Type B pancreatic cell (in vitro differentiated cells): ENCODE data around the gene TMEM179B. TPM values are rescaled to one million over a fixed set of nuclear protein-coding genes. Genes with fewer than 3 reads are reported as not detected.
"Not testable (repeated sequence)": the region's sequence is repeated elsewhere in the genome, so short reads cannot be mapped to it uniquely, and the experiment has no call there.

Experiments
- DNase-seq: peaks from one replicate; pipeline ENCODE4 v3.0.0; 2021; ENCODE audit warnings: mixed read lengths; ENCODE audit not compliant: unreplicated experiment; ENCODE audit errors: extremely low spot score
- H3K27ac Mint-ChIP-seq: 2 replicates; pipeline ENCODE4 v1.8.0; 2021; ENCODE audit warnings: mild to moderate bottlenecking, mixed read lengths
- H3K27me3 Mint-ChIP-seq: 2 replicates; pipeline ENCODE4 v1.8.0; 2021; ENCODE audit warnings: mixed read lengths
- H3K36me3 Mint-ChIP-seq: 2 replicates; pipeline ENCODE4 v1.8.0; 2021; ENCODE audit warnings: mixed read lengths
- H3K4me1 Mint-ChIP-seq: one replicate; pipeline ENCODE4 v1.8.0; 2021; ENCODE audit warnings: mixed read lengths; ENCODE audit not compliant: unreplicated experiment
- H3K4me3 Mint-ChIP-seq: 2 replicates; pipeline ENCODE4 v1.8.0; 2021; ENCODE audit warnings: mild to moderate bottlenecking, mixed read lengths
- H3K9me3 Mint-ChIP-seq: 2 replicates; pipeline ENCODE4 v1.8.0; 2021; ENCODE audit warnings: mixed read lengths
- long read RNA-seq: library from polyadenylated mRNA; unstranded; transcript quantifications from one replicate; pipeline ENCODE4 v2.0.0, GENCODE V29; 2020
- total RNA-seq: library from RNA; stranded (reverse); gene quantifications from 2 replicates; pipeline ENCODE4 v1.2.1, GENCODE V29; 2021; ENCODE audit warnings: low replicate concordance
- TF ChIP-seq, protein P1 (sequence below): fragments of 200-600 bp; sonication (generic); conservative IDR thresholded peaks from 2 replicates; pipeline ENCODE4 v1.5.0; 2021; ENCODE audit warnings: antibody characterized with exemption, mild to moderate bottlenecking

TMEM179B gene, protein sequence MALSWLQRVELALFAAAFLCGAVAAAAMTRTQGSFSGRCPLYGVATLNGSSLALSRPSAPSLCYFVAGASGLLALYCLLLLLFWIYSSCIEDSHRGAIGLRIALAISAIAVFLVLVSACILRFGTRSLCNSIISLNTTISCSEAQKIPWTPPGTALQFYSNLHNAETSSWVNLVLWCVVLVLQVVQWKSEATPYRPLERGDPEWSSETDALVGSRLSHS
- total RNA-seq, result 41.1 and 53.1 TPM in 2 replicates
- long read RNA-seq, transcript TMEM179B-201 (5 exons, 1,023 nt), result major isoform, 28 of 33 reads
- long read RNA-seq, partial matches to known transcripts, result 2 of 33 reads
- long read RNA-seq, other reads (novel, unspliced or antisense), result 2 of 33 reads

DNA sequence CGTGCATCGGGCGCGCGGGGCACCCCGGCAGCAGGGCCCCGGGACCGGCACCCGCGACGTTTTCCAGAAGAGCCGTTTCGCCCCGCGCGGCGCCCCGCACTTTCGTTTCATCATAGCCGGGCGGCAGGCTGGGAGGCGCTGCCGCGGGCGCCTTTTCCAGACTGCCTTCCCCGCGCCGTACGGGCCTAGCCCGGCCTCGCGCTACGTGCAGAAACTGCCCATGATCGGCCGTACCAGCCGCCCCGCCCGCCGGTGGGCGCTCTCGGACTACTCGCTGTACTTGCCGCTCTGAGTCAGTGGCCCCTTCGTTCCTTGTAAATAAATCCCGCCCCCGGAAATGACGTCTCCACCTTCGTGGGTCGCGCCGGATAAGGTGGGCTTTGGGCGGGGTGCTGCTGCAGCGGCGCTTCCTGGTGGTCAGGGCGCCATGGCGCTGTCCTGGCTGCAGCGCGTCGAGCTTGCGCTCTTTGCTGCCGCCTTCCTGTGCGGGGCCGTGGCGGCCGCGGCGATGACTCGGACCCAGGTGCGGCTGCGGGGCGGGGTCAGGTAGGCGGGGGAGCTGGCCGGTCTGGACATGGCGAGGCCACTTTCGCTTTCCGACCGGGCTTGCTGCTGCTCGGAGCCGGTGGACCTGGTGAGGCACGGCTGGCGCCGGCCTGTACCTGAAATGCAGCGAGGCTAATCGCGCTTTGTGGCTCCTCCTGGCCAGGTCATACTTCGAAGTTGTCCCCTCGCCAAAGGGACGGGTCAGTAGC is at the start of gene TMEM179B:
TMEM179B (plus strand) TSS at position 398 of the 755 bp plus-strand sequence; CDS start at position 428, 30 bp downstream.
- no peaks in the 10 kb centered on the region for H3K27me3 Mint-ChIP-seq
- peaks cover 21% of the 10 kb centered on the region for H3K4me1 Mint-ChIP-seq
- H3K4me3 Mint-ChIP-seq, result peak within 1 kb of the TSS; percentile 95
- no peaks in the 10 kb centered on the region for H3K9me3 Mint-ChIP-seq
- TF ChIP-seq, protein P1, sequence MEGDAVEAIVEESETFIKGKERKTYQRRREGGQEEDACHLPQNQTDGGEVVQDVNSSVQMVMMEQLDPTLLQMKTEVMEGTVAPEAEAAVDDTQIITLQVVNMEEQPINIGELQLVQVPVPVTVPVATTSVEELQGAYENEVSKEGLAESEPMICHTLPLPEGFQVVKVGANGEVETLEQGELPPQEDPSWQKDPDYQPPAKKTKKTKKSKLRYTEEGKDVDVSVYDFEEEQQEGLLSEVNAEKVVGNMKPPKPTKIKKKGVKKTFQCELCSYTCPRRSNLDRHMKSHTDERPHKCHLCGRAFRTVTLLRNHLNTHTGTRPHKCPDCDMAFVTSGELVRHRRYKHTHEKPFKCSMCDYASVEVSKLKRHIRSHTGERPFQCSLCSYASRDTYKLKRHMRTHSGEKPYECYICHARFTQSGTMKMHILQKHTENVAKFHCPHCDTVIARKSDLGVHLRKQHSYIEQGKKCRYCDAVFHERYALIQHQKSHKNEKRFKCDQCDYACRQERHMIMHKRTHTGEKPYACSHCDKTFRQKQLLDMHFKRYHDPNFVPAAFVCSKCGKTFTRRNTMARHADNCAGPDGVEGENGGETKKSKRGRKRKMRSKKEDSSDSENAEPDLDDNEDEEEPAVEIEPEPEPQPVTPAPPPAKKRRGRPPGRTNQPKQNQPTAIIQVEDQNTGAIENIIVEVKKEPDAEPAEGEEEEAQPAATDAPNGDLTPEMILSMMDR, result peak; percentile 34
- peak within 1 kb of the TSS; percentile 97 for H3K27ac Mint-ChIP-seq
- DNase-seq, result peak; percentile 95
- peaks cover 12% of the 10 kb centered on the region for H3K36me3 Mint-ChIP-seq

DNA sequence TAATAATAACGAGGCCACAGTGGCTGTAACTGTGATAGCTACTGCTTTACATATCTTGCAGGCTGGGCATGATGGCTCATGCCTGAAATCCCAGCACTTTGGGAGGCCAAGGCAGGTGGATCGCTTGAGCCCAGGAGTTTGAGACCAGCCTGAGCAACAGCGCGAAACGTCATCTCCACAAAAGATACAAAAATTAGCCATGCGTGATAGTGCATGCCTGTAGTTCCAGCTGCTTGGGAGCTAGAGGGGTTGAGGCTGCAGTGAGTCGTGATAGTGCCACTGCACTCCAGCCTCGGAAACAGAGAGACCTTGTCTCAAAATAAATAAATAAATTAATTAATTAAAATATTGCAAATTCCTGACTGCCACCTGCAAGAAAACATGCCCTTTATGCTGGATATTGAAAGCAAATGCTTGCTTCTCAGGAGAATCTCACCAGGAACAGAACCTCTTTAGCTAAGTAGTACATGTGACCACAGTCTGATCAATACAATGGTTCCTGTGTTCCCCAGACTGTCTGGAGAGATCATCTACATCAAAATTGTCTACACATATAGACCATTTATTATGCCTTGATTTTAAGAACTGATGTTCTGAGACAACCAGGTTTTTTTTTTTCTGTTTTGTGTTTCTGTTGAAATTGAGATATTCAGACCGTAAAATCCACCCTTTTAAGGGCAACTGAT is 39.6 kb upstream of the TMEM179B start:
- Mint-ChIP-seq H3K9me3 (no peaks in the 10 kb centered on the region), H3K36me3 (peaks cover 8% of the 10 kb centered on the region), H3K27me3 (no peaks in the 10 kb centered on the region), H3K4me1 (no peaks in the 10 kb centered on the region), H3K27ac (no peak overlapping the region), H3K4me3 (no peak overlapping the region)
- TF ChIP-seq, protein P1, result no peak
- no peak for DNase-seq

DNA sequence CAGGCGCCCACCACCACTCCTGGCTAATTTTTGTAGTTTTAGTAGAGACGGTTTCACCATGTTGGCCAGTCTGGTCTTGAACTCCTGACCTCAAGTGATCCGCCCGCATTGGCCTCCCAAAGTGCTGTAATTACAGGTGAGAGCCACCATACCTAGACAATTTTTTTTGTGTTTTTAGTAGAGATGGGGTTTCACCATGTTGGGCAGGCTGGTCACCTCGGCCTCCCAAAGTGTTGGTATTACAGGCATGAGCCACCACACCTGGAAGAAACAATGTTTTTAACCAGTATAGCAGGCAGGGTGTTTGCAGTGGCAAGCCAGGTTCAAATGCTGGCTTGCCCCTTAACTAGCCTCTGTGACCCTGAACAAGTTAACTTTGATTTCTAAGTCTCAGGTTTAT is 37.3 kb upstream of the TMEM179B start:
- peaks cover 14% of the 10 kb centered on the region for H3K36me3 Mint-ChIP-seq
- not testable (repeated sequence) for H3K27me3 Mint-ChIP-seq, H3K27ac Mint-ChIP-seq

DNA sequence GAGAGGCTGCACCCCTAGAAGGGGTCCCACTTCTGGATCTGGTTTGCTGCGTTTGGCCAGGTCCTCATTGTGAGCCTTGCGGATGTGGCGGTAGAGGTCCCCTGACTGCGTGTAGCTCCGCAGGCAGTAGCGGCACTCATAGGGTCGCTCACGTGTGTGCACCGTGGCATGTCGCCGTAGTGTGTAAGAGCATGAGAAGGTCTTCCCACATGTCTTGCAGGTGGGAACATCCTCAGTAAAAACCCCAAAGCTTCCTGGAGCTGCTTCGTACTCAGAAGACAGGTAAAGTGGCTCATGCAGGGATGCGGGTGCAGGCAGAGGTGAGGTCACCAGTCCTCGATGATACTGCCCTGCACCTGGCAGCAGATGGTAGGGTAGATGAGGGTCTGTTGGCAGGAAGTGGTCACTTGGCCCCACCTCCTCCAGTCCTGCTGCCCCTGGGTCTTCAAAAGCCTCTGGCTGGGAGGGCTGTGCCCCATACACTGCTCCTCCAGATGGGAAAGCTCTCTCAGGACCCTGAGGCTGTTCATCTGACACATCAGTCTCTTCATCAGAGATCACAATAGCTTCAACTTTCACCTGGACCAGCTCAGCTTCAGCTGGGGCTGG is 34.9 kb upstream of the TMEM179B start:
- Mint-ChIP-seq H3K27me3 (no peaks in the 10 kb centered on the region), H3K4me3 (peak overlapping the region; percentile 36), H3K4me1 (peaks cover 10% of the 10 kb centered on the region), H3K36me3 (peaks cover 14% of the 10 kb centered on the region), H3K27ac (no peak overlapping the region), H3K9me3 (no peaks in the 10 kb centered on the region)
- TF ChIP-seq, protein P1, result no peak
- no peak for DNase-seq

More for the DNA sequence above, 37.3 kb upstream of the TMEM179B start:
- not testable (repeated sequence) for H3K9me3 Mint-ChIP-seq, DNase-seq, H3K4me3 Mint-ChIP-seq, H3K4me1 Mint-ChIP-seq

DNA sequence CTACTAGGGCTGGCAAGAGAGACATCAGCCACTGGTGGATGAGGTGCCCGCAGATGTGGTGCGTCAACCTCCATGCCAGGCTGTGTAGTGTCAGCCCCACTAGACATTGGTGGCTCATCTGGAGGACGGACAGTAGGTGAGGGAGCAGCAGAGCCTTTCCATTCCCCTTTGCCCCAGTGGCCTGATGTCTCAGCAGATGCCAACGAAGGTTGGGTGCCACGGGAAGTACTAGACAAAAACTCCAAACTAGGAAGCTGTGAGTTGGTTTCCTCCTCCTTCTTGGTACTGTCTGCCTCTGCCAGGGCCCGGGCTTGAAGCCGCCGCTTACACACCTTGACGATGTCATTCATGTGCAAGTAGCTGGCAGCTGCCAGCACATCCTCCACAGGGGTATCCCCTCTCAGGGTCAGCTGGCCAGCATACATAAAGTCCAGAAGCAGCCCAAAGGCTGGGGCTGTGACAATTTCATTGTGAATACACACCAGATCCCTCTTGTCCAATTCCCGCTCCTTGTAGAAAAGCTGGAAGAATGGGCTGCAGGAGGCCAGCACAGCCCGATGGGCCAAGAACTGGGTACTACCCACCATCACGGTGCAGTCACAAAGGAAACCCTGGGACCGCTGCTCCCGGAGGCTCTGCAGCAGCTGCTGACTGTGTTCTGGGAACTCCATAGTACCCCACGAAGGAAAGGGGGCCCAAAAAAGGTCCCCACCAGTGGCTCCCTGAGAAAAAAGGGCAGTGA is 34.0 kb upstream of the TMEM179B start:
- Mint-ChIP-seq H3K9me3 (no peaks in the 10 kb centered on the region), H3K4me3 (peak overlapping the region; percentile 100), H3K4me1 (peaks cover 10% of the 10 kb centered on the region), H3K27ac (peak overlapping the region; percentile 96), H3K36me3 (peaks cover 10% of the 10 kb centered on the region), H3K27me3 (no peaks in the 10 kb centered on the region)
- DNase-seq, result no peak
- TF ChIP-seq, protein P1, result no peak
